ES-I3 (cell line): ENCODE measurements around the gene ANXA10.
"Not testable (repeated sequence)": the region's sequence is repeated elsewhere in the genome, so short reads cannot be mapped to it uniquely, and the experiment has no call there.

Experiments
- H3K36me3 ChIP-seq: 2 replicates; pipeline ENCODE4 v1.6.1; 2013; ENCODE audit warnings: mild to moderate bottlenecking, low read length, control low read depth, moderate library complexity; ENCODE audit not compliant: insufficient read depth
- H3K4me1 ChIP-seq: 2 replicates; pipeline ENCODE4 v1.6.1; 2013; ENCODE audit warnings: mild to moderate bottlenecking, control low read depth, low read length; ENCODE audit not compliant: insufficient read depth
- H3K9ac ChIP-seq: 2 replicates; pipeline ENCODE4 v1.6.1; 2013; ENCODE audit warnings: low read depth, mild to moderate bottlenecking, low read length, moderate library complexity
- H3K9me3 ChIP-seq: 2 replicates; pipeline ENCODE4 v1.6.1; 2013; ENCODE audit warnings: mild to moderate bottlenecking, low read length, moderate library complexity; ENCODE audit not compliant: control insufficient read depth, insufficient read depth

ANXA10 gene

GRCh38 chr4:168203233-168203911 lies 111.0 kb downstream of the ANXA10 start:
- Histone ChIP-seq H3K4me1 (no peaks in the 10 kb centered on the region), H3K9me3 (peaks cover 16% of the 10 kb centered on the region), H3K36me3 (no peaks in the 10 kb centered on the region), H3K9ac (no peak overlapping the region)

GRCh38 chr4:168208957-168209614 lies 116.7 kb downstream of the ANXA10 start:
- no peaks in the 10 kb centered on the region for H3K4me1 ChIP-seq
- 0 out of 2 replicates have a peak, but pooled peaks cover 4% of the 10 kb centered on the region for H3K9me3 ChIP-seq
- H3K36me3 ChIP-seq = no peaks in the 10 kb centered on the region
- H3K9ac ChIP-seq = no peak overlapping the region

GRCh38 chr4:168212656-168213055 lies 120.3 kb downstream of the ANXA10 start:
- Histone ChIP-seq H3K36me3 (no peaks in the 10 kb centered on the region), H3K9me3 (no peaks in the 10 kb centered on the region), H3K4me1 (no peaks in the 10 kb centered on the region), H3K9ac (no peak overlapping the region)

- not testable (repeated sequence) for H3K36me3 ChIP-seq, H3K9me3 ChIP-seq, H3K9ac ChIP-seq, H3K4me1 ChIP-seq
These were observed 121.2 kb downstream of the ANXA10 start for GRCh38 chr4:168213511-168213910.

DNA sequence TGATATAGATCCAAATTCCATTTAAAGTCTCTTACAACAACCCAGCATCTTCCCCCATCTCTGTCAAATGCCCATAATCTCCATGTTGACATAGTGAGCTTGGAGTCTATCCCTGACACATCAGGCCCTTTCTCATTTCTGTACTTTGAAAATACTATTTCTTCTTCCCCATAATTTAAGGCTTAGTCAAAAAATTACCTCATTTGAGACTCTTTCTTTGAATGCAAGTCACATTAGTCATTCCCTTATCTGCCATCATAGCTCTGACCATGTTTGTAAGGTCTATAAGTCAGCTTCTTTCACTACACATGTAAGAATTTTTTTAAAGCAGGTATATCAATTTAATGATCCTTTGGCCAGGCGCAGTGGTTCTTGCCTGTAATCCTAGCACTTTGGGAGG lies 126.3 kb downstream of the ANXA10 start:
- H3K4me1 ChIP-seq = no peaks in the 10 kb centered on the region
- H3K36me3 ChIP-seq = no peaks in the 10 kb centered on the region
- H3K9ac ChIP-seq = no peak overlapping the region
- no peaks in the 10 kb centered on the region for H3K9me3 ChIP-seq

DNA sequence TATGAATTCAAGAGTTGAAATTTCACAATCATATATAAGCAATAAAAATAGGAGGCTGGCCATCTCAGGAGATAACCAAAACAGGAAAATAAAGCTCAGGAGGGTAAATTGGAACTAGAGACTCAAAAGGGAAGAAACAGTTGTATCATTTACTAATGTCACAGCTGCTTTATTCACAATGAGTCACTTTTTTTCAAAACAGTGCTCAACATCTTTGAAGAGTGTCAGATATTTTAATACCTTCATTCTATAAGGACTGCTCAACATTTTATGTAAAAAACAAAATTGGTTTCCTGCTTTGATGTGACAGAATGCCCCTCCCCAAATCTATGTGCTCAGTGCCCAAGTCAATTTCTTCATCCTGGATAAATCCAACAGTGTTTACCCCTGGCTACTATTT lies 128.6 kb downstream of the ANXA10 start:
- no peaks in the 10 kb centered on the region for H3K9me3 ChIP-seq
- H3K4me1 ChIP-seq = no peaks in the 10 kb centered on the region
- H3K9ac ChIP-seq = no peak overlapping the region
- no peaks in the 10 kb centered on the region for H3K36me3 ChIP-seq

- Histone ChIP-seq H3K9ac (no peak overlapping the region), H3K4me1 (no peaks in the 10 kb centered on the region), H3K36me3 (no peaks in the 10 kb centered on the region), H3K9me3 (no peaks in the 10 kb centered on the region)
These were observed 129.0 kb downstream of the ANXA10 start for GRCh38 chr4:168221301-168221700.
